Effector CD4-positive, alpha-beta T cell (primary cell): ENCODE data around the gene PHB1.

Experiments used
- DNase-seq: peaks from one replicate; pipeline ENCODE4 v3.0.0-alpha.2; 2020
- total RNA-seq: gene quantifications from one replicate; lab custom pipeline; 2026; lab: John Stamatoyannopoulos, UW

The PHB1 gene
- 32.5 reads per million, percentile 58 among the genes with 10 or more reads in this experiment for total RNA-seq

DNA sequence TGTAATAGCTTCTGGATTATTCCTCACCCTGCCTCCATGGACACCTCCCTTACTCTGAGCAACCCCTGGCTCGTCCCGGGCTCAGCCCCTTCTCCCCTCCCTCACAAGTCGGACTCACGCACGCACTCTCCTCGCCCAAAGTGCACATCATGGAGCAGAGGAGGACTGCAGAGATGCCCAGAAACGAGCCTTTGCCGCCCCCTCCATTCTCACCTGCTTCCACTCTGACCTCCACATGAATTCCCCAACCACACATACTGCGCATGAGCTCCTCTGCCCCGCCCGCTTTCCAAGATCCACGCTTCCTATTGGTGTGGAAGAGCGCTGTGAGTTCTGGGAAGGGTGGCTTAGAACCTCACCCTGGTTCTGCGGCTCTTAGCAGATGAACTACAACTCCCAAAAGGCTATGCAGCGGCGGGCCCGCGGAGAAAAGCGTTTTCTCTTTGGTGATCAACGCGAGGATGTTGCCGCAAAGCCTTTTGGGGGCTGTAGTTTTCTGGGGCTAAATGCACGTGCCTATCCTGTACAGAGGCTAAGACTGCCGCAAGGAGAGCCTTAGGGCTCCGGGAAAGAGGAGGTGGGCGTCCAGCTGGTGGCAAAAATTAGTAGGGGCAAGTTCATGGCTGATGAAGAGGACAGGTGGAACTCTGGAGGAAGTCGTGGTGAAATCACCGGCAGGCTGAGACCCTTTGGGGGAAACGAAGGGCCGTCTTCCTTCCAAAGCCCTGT lies at the start of gene PHB1:
Gene PHB1 (minus strand): TSS at position 261 of the 729 bp plus-strand sequence. CDS start 1,618 bp downstream, outside the sequence.
- peak; percentile 94 for DNase-seq

GRCh38 chr17:49464049-49464448 lies 49.4 kb upstream of the PHB1 start:
- DNase-seq, result no peak

- DNase-seq, result no peak
Observed at GRCh38 chr17:49461580-49461979, 46.9 kb upstream of the PHB1 start.

- no peak for DNase-seq
Observed at GRCh38 chr17:49460401-49460800, 45.7 kb upstream of the PHB1 start.

DNA sequence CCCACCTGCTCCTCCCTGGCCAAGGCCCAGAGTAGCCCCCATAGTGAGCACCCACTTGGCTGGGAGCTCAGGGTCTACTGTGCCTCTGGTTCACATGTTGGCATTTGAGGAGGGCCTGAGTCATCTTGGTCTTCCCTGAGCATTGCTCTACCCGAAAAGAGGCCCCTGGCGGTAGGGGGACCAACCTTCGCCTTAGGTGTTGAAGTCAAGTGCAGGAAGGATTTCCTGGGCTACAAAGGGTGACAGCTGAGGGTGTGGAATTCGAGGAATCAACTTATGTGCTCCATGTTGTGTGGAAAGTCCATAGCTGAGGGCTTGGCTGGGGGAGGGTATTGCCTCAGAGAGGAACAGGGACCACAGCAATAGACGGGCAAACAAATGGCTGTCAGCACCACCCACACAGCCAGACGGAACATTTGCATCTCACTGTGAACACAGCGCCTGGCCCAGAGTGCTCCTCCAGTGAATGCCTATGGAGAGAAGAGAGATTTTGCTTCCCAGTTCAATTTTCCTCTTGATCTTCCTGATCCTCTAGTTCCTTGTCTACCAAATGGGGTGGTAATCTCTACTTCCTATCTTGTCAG lies 44.8 kb upstream of the PHB1 start:
- no peak for DNase-seq

- DNase-seq, result no peak
Observed at GRCh38 chr17:49457564-49458535, 43.2 kb upstream of the PHB1 start.

DNA sequence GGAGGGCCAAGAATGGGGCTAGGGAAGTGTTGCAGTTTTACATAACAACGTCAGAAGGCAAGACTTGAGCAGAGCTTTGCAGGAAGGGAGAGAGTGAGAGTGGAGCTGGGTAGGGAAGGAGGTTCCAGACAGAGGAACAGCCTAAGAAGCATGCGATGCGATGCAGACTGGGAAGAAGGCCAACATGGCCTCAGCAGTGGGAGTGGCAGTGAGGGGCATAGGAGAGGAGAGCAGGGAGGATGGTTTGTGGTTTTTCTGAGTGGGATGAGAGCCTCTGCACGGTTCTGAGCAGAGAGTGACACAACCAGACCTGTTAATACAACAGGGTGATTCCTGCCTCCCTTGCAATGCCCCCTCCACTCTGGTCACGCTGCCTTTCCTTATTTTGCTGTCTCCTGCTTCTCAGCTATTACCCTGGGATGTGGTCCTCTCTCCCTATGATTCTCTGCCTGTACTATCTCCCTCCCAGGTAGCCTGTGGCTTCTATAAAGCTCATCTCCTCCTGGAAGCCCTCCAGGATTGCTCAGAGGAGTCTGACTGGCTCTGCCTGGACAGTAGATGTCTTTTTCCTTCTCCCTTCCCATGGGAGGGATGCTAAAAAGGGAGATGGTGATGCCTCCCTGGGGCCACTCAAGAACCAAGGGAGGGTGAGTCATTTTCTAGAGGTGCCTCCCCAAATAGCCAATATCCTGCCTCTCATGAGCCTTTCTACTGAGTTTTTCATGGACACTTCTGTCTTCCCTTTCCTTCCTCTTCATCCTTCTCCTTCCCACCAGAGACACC lies 41.7 kb upstream of the PHB1 start:
- no peak for DNase-seq

GRCh38 chr17:49455272-49455861 lies 40.7 kb upstream of the PHB1 start:
- no peak for DNase-seq

DNA sequence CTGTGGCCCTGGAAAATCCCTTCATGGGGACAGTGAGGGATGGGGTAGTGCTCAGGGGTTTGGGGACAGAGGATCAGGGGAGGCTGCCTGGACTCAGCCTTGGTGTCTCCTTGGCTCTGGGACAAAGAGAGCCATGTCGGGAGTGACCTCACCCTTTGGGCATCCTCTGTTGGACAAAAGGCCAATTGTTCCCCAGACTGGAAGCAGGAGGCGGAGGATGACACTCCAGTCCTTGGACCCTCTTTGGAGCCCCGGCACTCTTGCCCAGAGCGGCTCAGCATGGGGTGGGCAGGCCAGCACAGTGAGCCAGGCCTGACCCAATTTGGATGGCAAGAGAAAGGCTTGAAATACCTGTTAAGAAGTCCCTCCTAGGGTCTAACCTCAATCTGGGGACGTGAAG lies 39.4 kb upstream of the PHB1 start:
- DNase-seq, result no peak

GRCh38 chr17:49452661-49453060 lies 38.0 kb upstream of the PHB1 start:
- no peak for DNase-seq

- no peak for DNase-seq
Observed at GRCh38 chr17:49452201-49452600, 37.5 kb upstream of the PHB1 start.

DNA sequence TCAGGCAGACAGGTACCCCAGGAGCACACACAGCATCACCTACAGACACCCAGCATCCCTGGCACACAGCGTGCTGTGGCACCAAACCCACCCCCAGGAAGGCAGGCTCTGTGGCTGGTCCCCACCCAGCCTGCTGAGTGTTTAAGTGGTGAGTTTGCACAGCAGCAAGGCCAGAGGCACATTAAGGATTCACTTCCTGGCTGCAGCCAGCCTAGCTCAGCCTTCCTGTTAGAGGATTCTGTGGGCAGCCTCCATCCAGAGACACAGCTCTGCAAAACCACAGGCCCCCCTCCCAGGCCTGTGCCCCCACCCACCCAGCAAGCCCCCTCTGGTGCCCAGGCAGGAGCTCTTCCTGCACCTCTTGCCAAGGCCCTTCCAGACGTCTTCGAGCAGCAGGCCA lies 36.1 kb upstream of the PHB1 start:
- no peak for DNase-seq

GRCh38 chr17:49450181-49450580 lies 35.5 kb upstream of the PHB1 start:
- DNase-seq, result no peak

DNA sequence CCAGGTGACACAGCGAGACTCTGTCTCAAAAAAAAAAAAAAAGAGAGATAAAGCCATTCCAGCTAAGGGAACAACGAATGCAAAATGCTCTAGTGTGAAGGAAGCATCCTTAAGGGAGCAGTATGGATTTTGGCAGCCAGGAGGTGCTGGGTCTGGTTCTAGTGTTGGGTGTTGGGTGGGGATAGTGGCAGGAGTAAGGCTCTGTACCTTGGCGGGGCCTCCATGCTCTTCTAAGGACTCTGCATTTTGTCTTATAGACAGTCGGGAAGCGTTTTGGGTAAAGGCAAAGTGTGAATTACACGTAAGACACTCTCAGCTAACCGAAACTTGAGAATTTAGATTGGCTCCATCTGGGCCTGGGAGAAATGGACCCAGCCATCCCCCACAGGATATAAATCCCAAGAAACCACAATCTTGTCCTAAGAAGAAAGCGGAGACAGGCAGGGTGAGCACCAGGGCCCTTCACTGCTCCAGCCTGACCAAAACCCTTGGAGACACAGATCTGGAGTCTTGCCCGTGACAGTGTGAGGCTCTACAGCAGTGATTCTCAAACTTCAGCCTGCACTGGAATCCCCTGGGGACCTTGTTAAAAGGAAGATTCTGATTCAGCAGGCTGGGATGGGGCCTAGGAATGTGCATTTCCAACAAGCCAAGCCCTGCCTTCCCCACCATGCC lies 33.1 kb upstream of the PHB1 start:
- no peak for DNase-seq

DNA sequence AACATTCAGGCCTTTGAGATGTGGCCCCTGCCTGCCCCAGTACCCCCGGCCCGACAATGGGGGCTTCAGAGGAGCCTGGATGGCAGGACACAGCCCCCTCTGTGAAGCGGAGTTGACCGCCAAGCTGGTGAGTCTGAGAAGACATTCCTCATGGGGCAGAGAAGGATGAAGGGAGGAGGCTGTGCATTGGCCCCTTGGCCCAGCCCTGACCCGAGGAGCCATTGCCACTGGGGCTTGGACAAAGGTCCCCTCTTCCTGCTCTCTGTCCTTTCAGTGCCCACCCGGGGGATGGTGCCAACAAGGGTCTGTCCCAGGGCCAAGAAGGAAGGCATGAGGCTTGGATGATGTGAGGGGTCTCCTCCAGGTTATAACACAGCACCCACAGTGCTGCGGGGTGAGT lies 30.9 kb upstream of the PHB1 start:
- DNase-seq, result no peak

DNA sequence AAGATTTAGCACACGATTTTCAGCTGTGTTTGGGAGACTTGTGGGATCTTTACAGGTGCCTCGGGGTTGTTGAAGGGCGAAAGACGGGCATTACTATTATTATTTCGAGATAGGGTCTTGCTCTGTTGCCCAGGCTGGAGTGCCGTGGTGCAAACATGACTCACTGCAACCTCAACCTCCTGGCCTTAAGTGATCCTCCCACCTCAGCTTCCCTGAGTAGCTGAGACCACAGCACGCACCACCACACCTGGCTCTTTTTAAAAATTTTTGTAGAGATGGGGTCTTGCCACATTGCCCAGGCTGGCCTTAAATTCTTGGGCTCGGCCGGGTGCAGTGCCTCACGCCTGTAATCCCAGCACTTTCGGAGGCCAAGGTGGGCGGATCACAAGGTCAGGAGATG lies 29.7 kb upstream of the PHB1 start:
- DNase-seq, result no peak

DNA sequence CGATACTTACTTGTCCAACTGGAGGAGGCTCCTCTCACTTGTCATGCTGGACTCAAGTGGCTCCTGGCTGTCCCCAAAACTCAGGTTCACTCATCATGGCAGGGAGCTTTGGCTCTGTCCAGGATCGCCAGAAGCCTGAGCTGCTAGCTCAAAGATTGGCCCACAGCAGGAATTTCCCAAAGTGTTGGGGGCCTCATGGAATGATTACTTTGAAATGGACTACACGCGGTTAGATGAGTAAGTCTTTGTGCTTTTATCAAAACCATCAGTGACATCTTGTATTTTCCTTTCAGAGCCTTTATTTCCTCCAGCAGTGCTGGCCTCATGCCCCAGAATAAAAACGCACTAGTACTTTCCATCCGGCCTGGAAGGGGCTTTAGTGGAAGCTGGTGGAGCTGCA lies 29.2 kb upstream of the PHB1 start:
- no peak for DNase-seq

DNA sequence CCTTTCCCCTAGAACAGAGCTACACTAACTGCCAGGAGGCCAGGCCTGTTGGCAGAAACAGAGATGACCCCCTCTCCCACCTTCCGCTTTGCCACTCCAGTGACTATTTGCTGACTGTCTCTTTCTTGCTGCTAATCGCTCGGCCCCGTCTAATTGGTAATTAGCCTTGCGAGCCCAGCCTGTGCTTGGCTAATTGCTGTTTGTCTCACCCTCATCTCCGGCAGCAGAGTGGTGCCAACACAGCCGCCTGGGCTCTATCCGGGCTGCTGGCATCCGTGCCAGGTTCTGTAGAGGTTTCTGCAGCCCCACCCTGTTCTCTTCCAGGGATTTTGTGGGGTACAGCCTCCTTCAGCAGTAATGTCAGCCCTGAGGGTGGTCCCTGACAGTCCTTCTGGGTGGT lies 27.4 kb upstream of the PHB1 start:
- no peak for DNase-seq

- no peak for DNase-seq
Observed at GRCh38 chr17:49441578-49441977, 26.9 kb upstream of the PHB1 start.

DNA sequence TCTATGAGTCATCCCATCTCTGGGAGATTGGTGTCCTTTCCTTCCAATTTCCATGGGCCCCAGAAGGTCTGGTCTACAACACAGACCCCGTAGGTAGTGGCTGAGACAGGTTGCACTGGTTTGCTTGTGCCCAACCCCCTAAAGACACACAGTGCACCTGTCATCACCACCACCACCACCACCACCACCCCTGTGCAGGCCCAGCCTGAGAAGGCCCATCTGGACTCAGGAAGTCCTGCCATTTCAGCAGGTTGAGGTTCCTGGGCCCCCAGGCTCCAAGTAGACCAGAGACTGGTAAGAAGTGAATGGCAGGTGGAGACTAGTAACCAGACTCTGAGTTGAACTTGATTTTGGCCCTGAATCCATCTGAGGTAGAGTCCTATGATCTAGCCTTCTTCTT lies 25.9 kb upstream of the PHB1 start:
- no peak for DNase-seq
